ENCODE measurements around the gene PYCR2. TPM values are rescaled to one million over a fixed set of nuclear protein-coding genes. Genes with fewer than 3 reads are reported as not detected.
"Not testable (repeated sequence)": the region's sequence is repeated elsewhere in the genome, so short reads cannot be mapped to it uniquely, and the experiment has no call there.

Gene PYCR2
- polyA plus RNA-seq, 1 experiment = 29.4 TPM

- TF ChIP-seq CTCF (IDR thresholded peaks at IDR 0.05; ENCODE audit: low read depth, low read length) = no peak
- no peaks in the 10 kb centered on the region for H3K27me3 ChIP-seq (ENCODE audit: control insufficient read depth, insufficient read depth, low read length)
These were observed 35.0 kb downstream of the PYCR2 start, which contains the start of gene LEFTY1 for GRCh38 chr1:225888898-225889601. Gene LEFTY1 (minus strand): TSS chr1:225889146. CDS start chr1:225889066, 80 bp downstream.

GRCh38 chr1:225888289-225888897, 35.7 kb downstream of the PYCR2 start:
- ChIA-PET POLR2A (interaction anchor here (0.6 kb wide), 1 partner anchor 289 kb away, joined by 5 read pairs; no protein-coding TSS in a partner anchor), CTCF (interaction anchor here (1.0 kb wide), 1 partner anchor 87 kb away, joined by 3 read pairs; no protein-coding TSS in a partner anchor)
- H3K4me3 ChIP-seq (ENCODE audit: low read depth, low read length) = no peak overlapping the region
- no peak overlapping the region for H3K27ac ChIP-seq (ENCODE audit: low read depth, low read length)
- no peak for TF ChIP-seq CTCF (IDR thresholded peaks at IDR 0.05; ENCODE audit: low read depth, low read length)
- no peaks in the 10 kb centered on the region; the same call in 1 of the 2 replicates for H3K9me3 ChIP-seq (ENCODE audit: control insufficient read depth, insufficient read depth, low read length)
- no peaks in the 10 kb centered on the region for H3K27me3 ChIP-seq (ENCODE audit: control insufficient read depth, insufficient read depth, low read length)
- no peak for DNase-seq (ENCODE audit: low read depth, low spot score)

More at GRCh38 chr1:225888898-225889601, 35.0 kb downstream of the PYCR2 start, which contains the start of gene LEFTY1:
- no peak for DNase-seq (ENCODE audit: low read depth, low spot score)
- Histone ChIP-seq H3K27ac (ENCODE audit: low read depth, low read length) (no peak within 1 kb of the TSS), H3K9me3 (ENCODE audit: control insufficient read depth, insufficient read depth, low read length) (no peaks in the 10 kb centered on the region; the same call in 1 of the 2 replicates), H3K4me3 (ENCODE audit: low read depth, low read length) (no peak within 1 kb of the TSS)
- POLR2A ChIA-PET = interaction anchor here (0.6 kb wide), 1 partner anchor 290 kb away, joined by 5 read pairs; no protein-coding TSS in a partner anchor
- CTCF ChIA-PET = interaction anchor here (0.8 to 1.5 kb wide), 5 partner anchors 22 to 414 kb away, joined by 3 to 6 read pairs (median 3); no protein-coding TSS in a partner anchor

- POLR2A ChIA-PET; H3K27ac ChIP-seq (ENCODE audit: low read depth, low read length); H3K4me3 ChIP-seq (ENCODE audit: low read depth, low read length); DNase-seq (ENCODE audit: low read depth, low spot score); H3K27me3 ChIP-seq (ENCODE audit: control insufficient read depth, insufficient read depth, low read length); H3K9me3 ChIP-seq (ENCODE audit: control insufficient read depth, insufficient read depth, low read length): not testable (repeated sequence)
- CTCF ChIA-PET = interaction anchor here (1.0 kb wide), 1 partner anchor 88 kb away, joined by 3 read pairs; no protein-coding TSS in a partner anchor
These were observed 36.3 kb downstream of the PYCR2 start for GRCh38 chr1:225887554-225888288.

GRCh38 chr1:225887030-225887314, 37.1 kb downstream of the PYCR2 start:
- Histone ChIP-seq H3K4me3 (ENCODE audit: low read depth, low read length) (no peak overlapping the region), H3K27ac (ENCODE audit: low read depth, low read length) (no peak overlapping the region), H3K27me3 (ENCODE audit: control insufficient read depth, insufficient read depth, low read length) (no peaks in the 10 kb centered on the region), H3K9me3 (ENCODE audit: control insufficient read depth, insufficient read depth, low read length) (no peaks in the 10 kb centered on the region; the same call in 1 of the 2 replicates)
- DNase-seq (ENCODE audit: low read depth, low spot score) = no peak
- POLR2A ChIA-PET = no interaction called here
- no peak for TF ChIP-seq CTCF (IDR thresholded peaks at IDR 0.05; ENCODE audit: low read depth, low read length)
- CTCF ChIA-PET = no interaction called here

- no peak for TF ChIP-seq CTCF (IDR thresholded peaks at IDR 0.05; ENCODE audit: low read depth, low read length)
- ChIA-PET CTCF (interaction anchor here (0.6 kb wide), 1 partner anchor 41 kb away, joined by 3 read pairs; no protein-coding TSS in a partner anchor), POLR2A (no interaction called here)
- no peaks in the 10 kb centered on the region; the same call in 1 of the 2 replicates for H3K9me3 ChIP-seq (ENCODE audit: control insufficient read depth, insufficient read depth, low read length)
- DNase-seq (ENCODE audit: low read depth, low spot score) = no peak
- H3K27me3 ChIP-seq (ENCODE audit: control insufficient read depth, insufficient read depth, low read length) = no peaks in the 10 kb centered on the region
- no peak overlapping the region for H3K27ac ChIP-seq (ENCODE audit: low read depth, low read length)
- no peak overlapping the region for H3K4me3 ChIP-seq (ENCODE audit: low read depth, low read length)
These were observed 37.7 kb downstream of the PYCR2 start for GRCh38 chr1:225886159-225887029.

All from AG04450 (cell line).